ENCODE measurements around the gene PMS2.
"Not testable (repeated sequence)": the region's sequence is repeated elsewhere in the genome, so short reads cannot be mapped to it uniquely, and the experiment has no call there.

The PMS2 gene

DNA sequence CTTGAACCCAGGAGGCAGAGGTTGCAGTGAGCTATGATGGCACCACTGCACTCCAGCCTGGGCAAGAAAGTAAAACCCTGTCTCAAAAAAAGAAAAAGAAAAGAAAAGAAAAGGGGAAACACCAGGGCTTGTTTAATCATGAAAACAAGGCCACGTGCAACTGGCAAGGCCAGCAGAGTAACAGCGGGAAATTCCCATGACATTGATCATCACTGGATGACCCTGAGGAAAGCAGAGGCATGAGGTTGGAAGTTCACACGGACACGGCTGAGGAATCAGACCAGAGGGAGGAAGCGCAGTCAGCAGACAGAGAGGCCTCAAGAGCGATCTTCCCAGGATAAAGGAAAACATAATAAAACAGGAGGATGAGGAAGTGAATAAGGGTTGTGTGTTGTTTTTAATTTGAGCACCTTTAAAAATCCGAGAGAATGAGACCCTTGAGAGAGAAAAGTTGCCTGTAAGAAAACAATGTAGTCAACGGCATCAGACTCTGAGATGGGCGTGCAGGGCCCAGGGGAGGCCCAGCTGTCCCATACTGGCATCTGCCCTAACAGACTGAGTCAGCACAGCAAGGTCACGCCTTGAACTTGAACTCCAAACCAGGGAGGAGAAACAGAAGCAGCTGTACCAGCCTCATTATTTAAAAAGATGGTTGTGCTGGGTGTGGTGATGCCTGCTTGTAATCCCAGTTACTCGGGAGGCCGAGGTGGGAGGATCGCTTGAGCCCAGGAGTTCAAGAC lies 76.8 kb downstream of the PMS2 start:
- H3K36me3 ChIP-seq (replicated peaks; ENCODE audit: low read depth, low read length); H3K27ac ChIP-seq (ENCODE audit: low read length); H3K9ac ChIP-seq (ENCODE audit: low read length); H4K20me1 ChIP-seq (ENCODE audit: insufficient read depth, low read length); H2AFZ ChIP-seq (ENCODE audit: low read depth, low read length); H3K27me3 ChIP-seq (ENCODE audit: low read depth, low read length); H3K4me2 ChIP-seq (ENCODE audit: low read length); H3K79me2 ChIP-seq (ENCODE audit: low read length); H3K4me1 ChIP-seq (ENCODE audit: low read length); H3K4me3 ChIP-seq (ENCODE audit: low read length); H3K9me3 ChIP-seq (ENCODE audit: insufficient read depth, low read length): not testable (repeated sequence)

DNA sequence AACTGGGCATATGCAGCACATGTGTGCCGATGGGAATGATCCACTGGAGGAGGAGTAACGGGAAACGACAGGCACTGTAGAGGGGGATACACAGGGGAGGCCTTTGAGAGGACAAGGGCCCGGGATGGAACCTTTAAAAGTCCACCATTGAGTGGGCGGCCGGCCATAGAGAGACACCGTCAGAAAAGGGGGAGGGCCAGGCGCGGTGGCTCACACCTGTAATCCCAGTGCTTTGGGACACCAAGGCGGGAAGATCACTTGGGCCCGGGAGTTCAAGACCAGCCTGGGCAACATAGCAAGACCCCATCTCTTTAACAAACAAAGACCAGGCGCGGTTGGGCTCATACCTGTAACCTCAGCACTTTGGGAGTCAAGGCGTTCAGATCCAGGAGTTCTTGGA lies 77.6 kb downstream of the PMS2 start:
- H3K27ac ChIP-seq (ENCODE audit: low read length); H3K9me3 ChIP-seq (ENCODE audit: insufficient read depth, low read length); H3K4me3 ChIP-seq (ENCODE audit: low read length); H3K79me2 ChIP-seq (ENCODE audit: low read length); H3K36me3 ChIP-seq (replicated peaks; ENCODE audit: low read depth, low read length); H3K27me3 ChIP-seq (ENCODE audit: low read depth, low read length); H2AFZ ChIP-seq (ENCODE audit: low read depth, low read length); H3K4me1 ChIP-seq (ENCODE audit: low read length); H3K9ac ChIP-seq (ENCODE audit: low read length); H3K4me2 ChIP-seq (ENCODE audit: low read length); H4K20me1 ChIP-seq (ENCODE audit: insufficient read depth, low read length): not testable (repeated sequence)

DNA sequence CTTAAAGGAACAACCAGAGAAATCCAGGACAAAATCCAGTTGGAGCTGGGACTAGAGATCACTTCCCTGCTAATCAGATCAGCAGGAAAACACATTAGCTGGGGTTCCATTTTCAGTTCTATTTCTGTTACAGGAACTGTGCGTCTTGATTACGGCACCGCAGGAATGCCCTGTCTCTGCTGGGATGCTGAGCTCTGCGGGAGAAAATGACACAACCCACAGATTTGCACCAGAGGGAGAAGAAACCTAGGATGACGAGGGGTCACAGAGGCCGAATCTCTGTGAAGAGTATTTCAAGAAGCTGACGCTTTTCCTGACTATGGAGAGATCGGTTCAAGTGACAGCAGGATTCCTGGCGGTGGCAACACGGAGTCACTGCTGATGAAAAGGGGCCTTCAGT lies 78.6 kb downstream of the PMS2 start:
- H3K27me3 ChIP-seq (ENCODE audit: low read depth, low read length); H3K4me1 ChIP-seq (ENCODE audit: low read length); H3K4me2 ChIP-seq (ENCODE audit: low read length); H3K9me3 ChIP-seq (ENCODE audit: insufficient read depth, low read length); H3K27ac ChIP-seq (ENCODE audit: low read length); H3K79me2 ChIP-seq (ENCODE audit: low read length); H3K9ac ChIP-seq (ENCODE audit: low read length); H3K36me3 ChIP-seq (replicated peaks; ENCODE audit: low read depth, low read length); H4K20me1 ChIP-seq (ENCODE audit: insufficient read depth, low read length); H3K4me3 ChIP-seq (ENCODE audit: low read length); H2AFZ ChIP-seq (ENCODE audit: low read depth, low read length): not testable (repeated sequence)

DNA sequence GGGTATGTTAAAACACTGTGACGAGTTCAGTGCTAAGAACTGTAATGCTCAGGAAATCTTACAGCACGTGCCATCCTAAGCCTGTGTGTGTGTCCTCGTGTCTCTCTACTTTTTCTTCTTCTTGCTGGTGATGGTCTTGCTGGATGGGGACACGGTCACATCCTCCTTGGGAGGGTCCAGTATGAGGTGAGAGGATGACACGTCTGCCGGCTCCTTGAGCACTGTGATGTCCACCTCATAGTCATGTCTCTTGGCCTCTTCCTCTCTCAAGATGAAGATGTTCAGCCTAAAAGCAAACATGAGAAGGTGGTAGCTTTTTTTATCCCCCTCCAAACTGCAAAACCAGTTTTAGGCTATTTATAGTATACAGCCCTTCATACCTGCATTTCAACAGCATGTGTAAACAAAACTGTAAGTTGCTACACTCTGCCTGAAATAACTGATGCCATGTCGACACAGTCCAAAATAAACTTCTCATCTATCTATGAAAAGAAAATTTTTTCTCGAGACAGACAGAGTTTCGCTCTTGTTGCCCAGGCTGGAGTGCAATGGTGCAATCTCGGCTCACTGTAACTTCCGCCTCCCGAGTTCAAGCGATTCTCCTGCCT lies 82.5 kb downstream of the PMS2 start:
- not testable (repeated sequence) for H4K20me1 ChIP-seq (ENCODE audit: insufficient read depth, low read length); H3K4me3 ChIP-seq (ENCODE audit: low read length); H3K4me1 ChIP-seq (ENCODE audit: low read length); H3K79me2 ChIP-seq (ENCODE audit: low read length); H3K9ac ChIP-seq (ENCODE audit: low read length); H3K9me3 ChIP-seq (ENCODE audit: insufficient read depth, low read length); H3K4me2 ChIP-seq (ENCODE audit: low read length); H3K36me3 ChIP-seq (replicated peaks; ENCODE audit: low read depth, low read length); H2AFZ ChIP-seq (ENCODE audit: low read depth, low read length); H3K27me3 ChIP-seq (ENCODE audit: low read depth, low read length); H3K27ac ChIP-seq (ENCODE audit: low read length)

DNA sequence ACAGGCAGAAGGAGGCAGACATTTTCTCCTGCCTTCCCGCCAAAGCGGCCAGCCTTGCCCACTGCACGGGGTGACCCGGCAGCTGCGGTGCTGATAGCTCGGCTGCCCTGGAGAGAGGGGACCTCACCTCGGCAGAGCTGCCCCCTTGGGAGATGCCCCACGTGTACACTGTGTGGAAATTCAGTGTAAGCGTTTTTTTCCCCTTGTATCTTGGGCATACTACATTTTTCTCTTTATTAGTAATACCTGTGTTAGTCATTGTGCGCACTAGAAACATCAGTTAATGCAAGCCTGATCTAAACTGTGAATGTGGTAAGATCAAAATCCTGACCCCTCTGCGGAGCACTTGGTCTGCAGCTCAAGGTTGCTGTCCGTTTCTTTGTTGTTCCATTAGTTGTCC lies 84.2 kb downstream of the PMS2 start:
- H3K9me3 ChIP-seq (ENCODE audit: insufficient read depth, low read length); H3K27me3 ChIP-seq (ENCODE audit: low read depth, low read length); H3K36me3 ChIP-seq (replicated peaks; ENCODE audit: low read depth, low read length); H3K4me2 ChIP-seq (ENCODE audit: low read length); H3K9ac ChIP-seq (ENCODE audit: low read length); H3K27ac ChIP-seq (ENCODE audit: low read length); H2AFZ ChIP-seq (ENCODE audit: low read depth, low read length); H3K79me2 ChIP-seq (ENCODE audit: low read length); H3K4me3 ChIP-seq (ENCODE audit: low read length); H3K4me1 ChIP-seq (ENCODE audit: low read length); H4K20me1 ChIP-seq (ENCODE audit: insufficient read depth, low read length): not testable (repeated sequence)

DNA sequence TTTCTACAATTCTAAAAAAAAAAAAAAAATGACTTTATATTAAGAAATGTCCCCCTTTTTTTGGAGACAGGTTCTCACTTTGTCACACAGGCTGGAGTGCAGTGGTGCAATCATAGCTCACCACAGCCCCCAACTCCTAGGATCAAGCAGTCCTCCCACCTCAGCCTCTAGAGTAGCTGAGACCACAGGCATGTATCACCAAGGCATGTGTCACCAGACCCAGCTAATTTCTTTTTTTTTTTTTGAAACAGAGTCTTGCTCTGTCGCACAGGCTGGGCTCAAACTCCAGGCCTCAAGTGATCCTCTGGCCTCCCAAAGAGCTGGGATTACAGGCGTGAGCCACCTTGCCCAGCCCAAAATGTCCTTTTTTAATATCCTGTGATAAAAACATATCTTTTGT lies 84.7 kb downstream of the PMS2 start:
- not testable (repeated sequence) for H2AFZ ChIP-seq (ENCODE audit: low read depth, low read length); H3K4me2 ChIP-seq (ENCODE audit: low read length); H3K79me2 ChIP-seq (ENCODE audit: low read length); H3K36me3 ChIP-seq (replicated peaks; ENCODE audit: low read depth, low read length); H3K4me1 ChIP-seq (ENCODE audit: low read length); H3K9me3 ChIP-seq (ENCODE audit: insufficient read depth, low read length); H3K27me3 ChIP-seq (ENCODE audit: low read depth, low read length); H3K4me3 ChIP-seq (ENCODE audit: low read length); H3K9ac ChIP-seq (ENCODE audit: low read length); H4K20me1 ChIP-seq (ENCODE audit: insufficient read depth, low read length); H3K27ac ChIP-seq (ENCODE audit: low read length)

All from OCI-LY3 (cell line).